ENCODE data around the gene ANKRA2.
"Not testable (repeated sequence)": the region's sequence is repeated elsewhere in the genome, so short reads cannot be mapped to it uniquely, and the experiment has no call there.

The ANKRA2 gene

GRCh38 chr5:73545403-73545779 is 20.0 kb downstream of the ANKRA2 start:
- FAIRE-seq: no peak

GRCh38 chr5:73544429-73545402 is 20.7 kb downstream of the ANKRA2 start:
- FAIRE-seq: no peak

GRCh38 chr5:73542020-73542419 is 23.4 kb downstream of the ANKRA2 start:
- no peak for FAIRE-seq

GRCh38 chr5:73540192-73540591 is 25.2 kb downstream of the ANKRA2 start:
- FAIRE-seq: no peak

GRCh38 chr5:73539730-73540129 is 25.7 kb downstream of the ANKRA2 start:
- FAIRE-seq: no peak

- no peak for FAIRE-seq
Measured at GRCh38 chr5:73534971-73535370, 30.5 kb downstream of the ANKRA2 start.

GRCh38 chr5:73534011-73534644 is 31.3 kb downstream of the ANKRA2 start:
- no peak for FAIRE-seq

GRCh38 chr5:73532195-73532594 is 33.2 kb downstream of the ANKRA2 start:
- FAIRE-seq: no peak

- no peak for FAIRE-seq
Measured at GRCh38 chr5:73531356-73531755, 34.1 kb downstream of the ANKRA2 start.

GRCh38 chr5:73529081-73529480 is 36.4 kb downstream of the ANKRA2 start:
- no peak for FAIRE-seq

GRCh38 chr5:73528248-73528647 is 37.2 kb downstream of the ANKRA2 start:
- no peak for FAIRE-seq

GRCh38 chr5:73525606-73526203 is 39.7 kb downstream of the ANKRA2 start:
- no peak for FAIRE-seq

- no peak for FAIRE-seq
Measured at GRCh38 chr5:73523861-73524260, 41.6 kb downstream of the ANKRA2 start.

- FAIRE-seq: no peak
Measured at GRCh38 chr5:73522989-73523388, 42.5 kb downstream of the ANKRA2 start.

- FAIRE-seq: peak; percentile 94
Measured at GRCh38 chr5:73519531-73520283, 45.7 kb downstream of the ANKRA2 start.

GRCh38 chr5:73515232-73515631 is 50.2 kb downstream of the ANKRA2 start:
- no peak for FAIRE-seq

- FAIRE-seq: no peak
Measured at GRCh38 chr5:73514418-73514817, 51.0 kb downstream of the ANKRA2 start.

- FAIRE-seq: no peak
Measured at GRCh38 chr5:73513996-73514395, 51.4 kb downstream of the ANKRA2 start.

- not testable (repeated sequence) for FAIRE-seq
Measured at GRCh38 chr5:73508521-73508920, 56.9 kb downstream of the ANKRA2 start.

GRCh38 chr5:73507062-73507461 is 58.4 kb downstream of the ANKRA2 start:
- FAIRE-seq: no peak

GRCh38 chr5:73506459-73506955 is 58.9 kb downstream of the ANKRA2 start:
- FAIRE-seq: no peak

Data from G401.6 (cell line).